GM13977 (cell line): ENCODE measurements around the gene DGKG.

Source experiments
- DNase-seq: peaks from one replicate; pipeline ENCODE4 v3.0.0; 2012; ENCODE audit warnings: low spot score
- CTCF ChIP-seq: IDR thresholded peaks from 2 replicates; pipeline ENCODE4 v1.5.1; 2012; ENCODE audit warnings: mild to moderate bottlenecking, control low read depth; ENCODE audit not compliant: insufficient read depth; ENCODE audit errors: extremely low read depth, missing control alignments
- in situ Hi-C: fragments of 300-500 bp; cut with MboI; formaldehyde crosslinking; loops from one replicate; pipeline ENCODE4 v1.12.0; 2022; ENCODE audit warnings: low sequenced_read_pairs, low pct_unique_long_range_greater_than_20kb, mixed read lengths, inconsistent platforms; ENCODE audit not compliant: unreplicated experiment

DGKG gene

GRCh38 chr3:186361762-186362536 is at the start of gene DGKG:
DGKG (minus strand) TSS chr3:186362234; CDS start chr3:186320459, 41,775 bp downstream.
- TF ChIP-seq CTCF: no peak
- in situ Hi-C loops: no loop called here
- DNase-seq: peak; percentile 80

- in situ Hi-C loops: no loop called here
- DNase-seq: no peak
Observed at GRCh38 chr3:186411089-186411488, 49.1 kb upstream of the DGKG start.

GRCh38 chr3:186406669-186407635 is 44.9 kb upstream of the DGKG start:
- in situ Hi-C loops: no loop called here
- no peak for TF ChIP-seq CTCF
- DNase-seq: no peak

More at GRCh38 chr3:186411089-186411488, 49.1 kb upstream of the DGKG start:
- TF ChIP-seq CTCF: no peak

- TF ChIP-seq CTCF: no peak
- in situ Hi-C loops: no loop called here
- no peak for DNase-seq
Observed at GRCh38 chr3:186401556-186401955, 39.5 kb upstream of the DGKG start.

GRCh38 chr3:186400662-186401061 is 38.6 kb upstream of the DGKG start:
- TF ChIP-seq CTCF: no peak
- in situ Hi-C loops: no loop called here
- DNase-seq: no peak

GRCh38 chr3:186400026-186400425 is 38.0 kb upstream of the DGKG start:
- DNase-seq: no peak
- in situ Hi-C loops: no loop called here
- no peak for TF ChIP-seq CTCF
